Karpas-422 (cell line): ENCODE results near the gene ARHGEF28. TPM values are rescaled to one million over a fixed set of nuclear protein-coding genes. Genes with fewer than 3 reads are reported as not detected.

Source experiments
- DNase-seq: peaks from one replicate; pipeline ENCODE4 v3.0.0-alpha.2; 2015
- H2AFZ ChIP-seq: fragments of 200-600 bp; sonication (generic); 2 replicates; pipeline ENCODE4 v1.6.1; 2014; ENCODE audit warnings: antibody characterized with exemption, low read length, mixed read lengths
- H3K27ac ChIP-seq: fragments of 200-600 bp; sonication (generic); 2 replicates; pipeline ENCODE4 v1.5.1; 2014; ENCODE audit warnings: mild to moderate bottlenecking, low read length, moderate library complexity
- H3K27me3 ChIP-seq: fragments of 200-600 bp; sonication (generic); 2 replicates; pipeline ENCODE4 v1.6.1; 2014; ENCODE audit warnings: low read length, mixed read lengths
- H3K36me3 ChIP-seq: fragments of 200-600 bp; sonication (generic); 2 replicates; pipeline ENCODE4 v1.6.1; 2014; ENCODE audit warnings: low read length, mixed read lengths; ENCODE audit not compliant: insufficient read depth
- H3K4me1 ChIP-seq: fragments of 200-600 bp; sonication (generic); 2 replicates; pipeline ENCODE4 v1.6.1; 2014; ENCODE audit warnings: mild to moderate bottlenecking, low read length, mixed read lengths
- H3K4me2 ChIP-seq: fragments of 200-600 bp; sonication (generic); 2 replicates; pipeline ENCODE4 v1.6.1; 2014; ENCODE audit warnings: low read length, low read depth, mild to moderate bottlenecking; ENCODE audit not compliant: poor library complexity, severe bottlenecking
- H3K4me3 ChIP-seq: fragments of 200-600 bp; sonication (generic); 2 replicates; pipeline ENCODE4 v1.5.1; 2014; ENCODE audit warnings: mild to moderate bottlenecking, antibody characterized with exemption, low read length, mixed read lengths
- H3K79me2 ChIP-seq: fragments of 200-600 bp; sonication (generic); 2 replicates; pipeline ENCODE4 v1.6.1; 2014; ENCODE audit warnings: mild to moderate bottlenecking, low read length, mixed read lengths
- H3K9ac ChIP-seq: fragments of 200-600 bp; sonication (generic); 2 replicates; pipeline ENCODE4 v1.6.0; 2014; ENCODE audit warnings: low read length
- H3K9me2 ChIP-seq: fragments of 200-600 bp; sonication (generic), shearing (Covaris generic); replicated peaks from 2 replicates; pipeline ENCODE4 v1.6.0; 2014; ENCODE audit warnings: mild to moderate bottlenecking, low read length, moderate library complexity; ENCODE audit not compliant: insufficient read depth
- H3K9me3 ChIP-seq: fragments of 300-700, 200-600 bp; sonication (generic); 2 replicates; pipeline ENCODE4 v1.6.1; 2014; ENCODE audit warnings: low read length, mixed read lengths
- H4K20me1 ChIP-seq: fragments of 200-600 bp; sonication (generic); 2 replicates; pipeline ENCODE4 v1.6.1; 2014; ENCODE audit warnings: mild to moderate bottlenecking, antibody characterized with exemption, low read length, low read depth; ENCODE audit not compliant: insufficient read depth
- total RNA-seq: library from RNA; depleted of rRNA; stranded (reverse); fragments of >200 nt; shearing (Covaris generic); gene quantifications from 2 replicates; pipeline ENCODE4 v1.2.3, GENCODE V29; 2014; ENCODE audit warnings: low replicate concordance

ARHGEF28 gene
- total RNA-seq, 1 experiment from 2014 or later: not detected

DNA sequence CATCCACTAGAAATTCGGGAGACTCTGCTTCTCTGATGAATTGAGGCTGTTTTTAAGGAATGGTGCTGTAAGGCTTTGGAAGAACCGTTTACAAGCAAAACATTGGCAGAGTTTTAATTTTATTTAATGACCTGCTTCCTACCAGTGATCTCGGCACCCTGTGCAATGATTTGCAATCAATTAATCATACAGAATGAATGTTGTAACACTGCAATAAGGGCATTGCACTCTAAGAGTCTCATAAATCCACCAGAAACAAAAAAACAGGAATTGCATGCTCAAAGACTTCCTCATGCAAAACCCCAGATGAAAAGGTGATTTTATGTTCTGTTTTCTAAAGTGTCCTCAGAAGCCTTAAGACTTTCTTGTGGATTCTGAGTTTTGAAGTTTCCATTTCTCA is 295.7 kb downstream of the ARHGEF28 start:
- no peaks in the 10 kb centered on the region for H3K79me2 ChIP-seq
- no peaks in the 10 kb centered on the region for H3K9me2 ChIP-seq
- H3K27me3 ChIP-seq: no peaks in the 10 kb centered on the region
- H2AFZ ChIP-seq: no peak overlapping the region
- H3K4me1 ChIP-seq: no peaks in the 10 kb centered on the region
- H4K20me1 ChIP-seq: no peaks in the 10 kb centered on the region
- no peak overlapping the region for H3K27ac ChIP-seq
- no peak overlapping the region for H3K4me3 ChIP-seq
- no peak overlapping the region for H3K4me2 ChIP-seq
- H3K36me3 ChIP-seq: no peaks in the 10 kb centered on the region
- no peak overlapping the region for H3K9ac ChIP-seq
- DNase-seq: no peak
- H3K9me3 ChIP-seq: no peaks in the 10 kb centered on the region

GRCh38 chr5:73922224-73922623 is 296.2 kb downstream of the ARHGEF28 start:
- H3K36me3 ChIP-seq: no peaks in the 10 kb centered on the region
- H3K27ac ChIP-seq: no peak overlapping the region
- H3K27me3 ChIP-seq: no peaks in the 10 kb centered on the region
- H3K79me2 ChIP-seq: no peaks in the 10 kb centered on the region
- no peak overlapping the region for H3K9ac ChIP-seq
- no peak overlapping the region for H3K4me3 ChIP-seq
- H4K20me1 ChIP-seq: no peaks in the 10 kb centered on the region
- no peak for DNase-seq
- no peaks in the 10 kb centered on the region for H3K9me3 ChIP-seq
- no peaks in the 10 kb centered on the region for H3K9me2 ChIP-seq
- H3K4me1 ChIP-seq: no peaks in the 10 kb centered on the region
- H3K4me2 ChIP-seq: no peak overlapping the region
- no peak overlapping the region for H2AFZ ChIP-seq

DNA sequence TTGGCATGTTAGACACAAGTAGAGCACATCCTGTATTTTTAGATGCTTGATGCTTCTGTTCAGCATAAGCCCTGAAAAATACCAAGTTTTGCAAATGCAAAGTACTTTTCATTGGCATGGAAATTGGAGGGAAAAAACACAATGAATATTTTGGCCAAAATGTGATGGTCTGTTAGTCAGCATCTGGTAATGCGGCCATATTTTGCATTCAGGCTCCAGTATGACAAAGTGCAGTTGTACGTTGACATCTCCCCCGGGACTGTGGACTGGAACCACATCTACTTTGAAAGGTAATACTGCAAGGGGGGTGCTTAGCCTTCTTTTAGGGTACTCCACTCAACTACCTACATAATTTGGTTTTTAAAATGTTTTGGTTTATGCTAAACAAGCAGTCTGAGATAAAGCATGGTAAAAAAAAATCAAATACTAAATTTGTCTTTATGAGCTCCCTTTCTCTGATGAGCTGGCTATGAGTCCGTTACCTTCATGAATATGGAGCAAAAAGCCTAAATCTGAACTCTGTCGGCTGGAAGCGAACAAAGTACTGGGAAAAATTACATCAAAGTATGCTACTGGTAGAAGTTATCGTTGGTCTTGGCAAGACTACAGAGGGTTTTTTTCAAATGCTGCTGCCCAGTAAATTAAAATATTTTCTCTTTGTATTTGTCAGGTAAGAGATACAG is 297.0 kb downstream of the ARHGEF28 start:
- Histone ChIP-seq H2AFZ (no peak overlapping the region), H4K20me1 (no peaks in the 10 kb centered on the region), H3K4me2 (no peak overlapping the region), H3K9me3 (no peaks in the 10 kb centered on the region), H3K9me2 (no peaks in the 10 kb centered on the region), H3K36me3 (no peaks in the 10 kb centered on the region), H3K4me1 (no peaks in the 10 kb centered on the region), H3K4me3 (no peak overlapping the region), H3K27ac (no peak overlapping the region), H3K9ac (no peak overlapping the region), H3K27me3 (no peaks in the 10 kb centered on the region), H3K79me2 (no peaks in the 10 kb centered on the region)
- DNase-seq: no peak

DNA sequence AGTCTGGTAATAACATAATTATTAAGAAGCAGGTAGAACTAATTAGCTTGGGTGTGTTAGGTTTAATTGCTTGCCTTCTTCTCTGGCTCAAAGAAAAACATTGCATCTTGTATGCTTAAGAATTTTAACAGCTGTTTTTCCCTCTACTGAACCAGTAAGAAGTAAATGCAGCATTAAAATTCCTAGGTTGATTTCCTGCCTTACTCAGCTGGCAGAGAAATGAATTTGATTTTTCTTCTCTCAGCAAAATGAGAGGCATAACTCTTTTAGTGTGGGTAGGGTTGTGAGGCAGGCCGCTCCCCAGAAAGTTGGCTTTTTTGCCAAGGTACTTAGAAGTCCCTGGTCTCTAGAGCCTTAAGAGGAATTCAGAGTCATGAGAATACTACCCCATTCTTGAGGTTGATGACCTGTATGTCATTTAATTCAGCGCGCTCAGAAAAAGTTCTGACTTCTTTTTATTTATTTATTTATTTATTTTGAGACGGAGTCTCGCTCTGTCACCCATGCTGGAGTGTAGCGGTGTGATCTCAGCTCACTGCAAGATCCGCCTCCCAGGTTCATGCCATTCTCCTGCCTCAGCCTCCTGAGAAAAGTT is 302.6 kb downstream of the ARHGEF28 start:
- H3K9me3 ChIP-seq: no peaks in the 10 kb centered on the region
- no peak overlapping the region for H3K27ac ChIP-seq
- no peaks in the 10 kb centered on the region for H3K9me2 ChIP-seq
- H3K4me2 ChIP-seq: no peak overlapping the region
- no peak overlapping the region for H3K9ac ChIP-seq
- no peak for DNase-seq
- no peak overlapping the region for H2AFZ ChIP-seq
- H3K36me3 ChIP-seq: no peaks in the 10 kb centered on the region
- H4K20me1 ChIP-seq: no peaks in the 10 kb centered on the region
- H3K4me3 ChIP-seq: no peak overlapping the region
- H3K4me1 ChIP-seq: no peaks in the 10 kb centered on the region
- no peaks in the 10 kb centered on the region for H3K27me3 ChIP-seq
- no peaks in the 10 kb centered on the region for H3K79me2 ChIP-seq

DNA sequence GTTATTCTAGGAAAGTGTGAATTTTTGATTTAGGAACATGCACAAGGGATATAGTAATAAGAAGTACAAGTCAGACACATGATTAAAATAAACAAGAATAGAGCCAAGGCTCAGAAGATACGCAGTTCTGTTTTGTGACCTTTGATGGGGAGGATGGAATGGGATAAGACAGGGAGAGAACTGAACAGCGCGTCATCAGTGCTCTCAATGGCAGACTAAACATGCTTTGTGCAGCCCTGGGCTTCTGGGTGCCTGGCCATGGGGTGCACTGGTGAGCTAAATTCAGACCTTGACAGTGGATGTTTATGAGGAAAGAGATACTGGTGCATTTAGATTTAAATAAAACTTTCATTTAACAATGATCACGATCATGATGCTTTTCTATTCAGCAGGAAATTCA is 309.7 kb downstream of the ARHGEF28 start:
- no peak for DNase-seq
- Histone ChIP-seq H3K27me3 (no peaks in the 10 kb centered on the region), H3K27ac (no peak overlapping the region), H3K4me2 (no peak overlapping the region), H3K9me3 (no peaks in the 10 kb centered on the region), H3K4me1 (no peaks in the 10 kb centered on the region), H3K4me3 (no peak overlapping the region), H3K9ac (no peak overlapping the region), H2AFZ (no peak overlapping the region), H3K9me2 (no peaks in the 10 kb centered on the region), H3K36me3 (no peaks in the 10 kb centered on the region), H3K79me2 (no peaks in the 10 kb centered on the region), H4K20me1 (no peaks in the 10 kb centered on the region)

DNA sequence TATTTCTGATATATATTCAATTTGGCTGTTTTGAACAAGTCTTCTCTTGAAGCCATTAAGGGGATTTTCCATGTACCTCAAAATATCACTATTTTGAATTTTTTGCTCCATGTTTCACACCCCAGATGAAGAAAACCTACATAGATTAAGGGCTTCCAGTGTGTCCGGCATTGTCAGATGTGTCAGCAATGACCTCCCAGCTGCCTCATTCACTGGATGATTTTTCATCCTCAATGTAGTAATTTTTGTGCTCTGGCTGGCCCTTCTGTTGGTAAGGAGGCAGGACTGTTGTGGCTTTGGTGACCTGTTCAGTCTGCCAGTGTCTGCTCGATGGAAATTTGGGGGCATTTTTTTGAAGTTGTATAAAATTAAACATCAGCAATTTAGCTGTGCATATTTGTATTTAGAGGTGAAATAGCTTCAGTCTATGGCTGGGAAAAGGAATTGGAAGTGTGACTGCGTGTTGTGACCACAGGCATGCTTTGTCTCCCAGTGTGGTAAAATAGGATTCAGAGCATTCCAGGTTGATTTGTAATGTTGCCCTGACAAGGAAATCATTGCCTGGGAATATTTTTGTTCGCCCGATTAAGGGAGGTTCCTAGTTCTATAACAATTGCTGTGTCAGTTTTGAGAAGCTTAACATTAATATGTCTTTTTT is 312.4 kb downstream of the ARHGEF28 start:
- H3K79me2 ChIP-seq: no peaks in the 10 kb centered on the region
- H3K9me3 ChIP-seq: no peaks in the 10 kb centered on the region
- H3K36me3 ChIP-seq: no peaks in the 10 kb centered on the region
- no peak overlapping the region for H3K9ac ChIP-seq
- no peak overlapping the region for H3K4me2 ChIP-seq
- no peak overlapping the region for H3K4me3 ChIP-seq
- no peaks in the 10 kb centered on the region for H3K27me3 ChIP-seq
- DNase-seq: no peak
- no peak overlapping the region for H2AFZ ChIP-seq
- H3K9me2 ChIP-seq: no peaks in the 10 kb centered on the region
- no peaks in the 10 kb centered on the region for H3K4me1 ChIP-seq
- no peaks in the 10 kb centered on the region for H4K20me1 ChIP-seq
- no peak overlapping the region for H3K27ac ChIP-seq

DNA sequence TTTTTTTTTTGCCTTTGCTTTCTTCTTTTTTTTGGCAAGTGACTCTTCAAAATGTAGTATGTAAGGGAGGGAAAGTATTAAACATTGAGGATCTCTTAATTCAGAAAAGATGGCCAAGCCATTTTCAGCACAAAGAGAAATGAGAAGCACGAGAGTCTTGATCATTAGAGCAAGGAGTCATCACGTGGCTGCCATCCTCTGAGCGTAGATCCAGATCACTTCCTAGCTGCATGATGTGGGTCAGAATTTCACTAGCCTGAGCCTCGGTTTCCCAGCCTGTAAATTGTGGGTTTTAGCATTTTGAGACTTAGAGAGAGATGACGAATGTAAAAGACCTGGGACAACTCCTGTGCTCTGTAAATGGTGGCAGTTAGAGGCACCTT is 312.9 kb downstream of the ARHGEF28 start:
- no peaks in the 10 kb centered on the region for H3K36me3 ChIP-seq
- H3K4me3 ChIP-seq: no peak overlapping the region
- no peaks in the 10 kb centered on the region for H3K9me2 ChIP-seq
- H3K27ac ChIP-seq: no peak overlapping the region
- H2AFZ ChIP-seq: no peak overlapping the region
- H3K9me3 ChIP-seq: no peaks in the 10 kb centered on the region
- no peaks in the 10 kb centered on the region for H3K27me3 ChIP-seq
- no peaks in the 10 kb centered on the region for H3K79me2 ChIP-seq
- no peaks in the 10 kb centered on the region for H3K4me1 ChIP-seq
- H3K4me2 ChIP-seq: no peak overlapping the region
- DNase-seq: no peak
- H4K20me1 ChIP-seq: no peaks in the 10 kb centered on the region
- H3K9ac ChIP-seq: no peak overlapping the region

DNA sequence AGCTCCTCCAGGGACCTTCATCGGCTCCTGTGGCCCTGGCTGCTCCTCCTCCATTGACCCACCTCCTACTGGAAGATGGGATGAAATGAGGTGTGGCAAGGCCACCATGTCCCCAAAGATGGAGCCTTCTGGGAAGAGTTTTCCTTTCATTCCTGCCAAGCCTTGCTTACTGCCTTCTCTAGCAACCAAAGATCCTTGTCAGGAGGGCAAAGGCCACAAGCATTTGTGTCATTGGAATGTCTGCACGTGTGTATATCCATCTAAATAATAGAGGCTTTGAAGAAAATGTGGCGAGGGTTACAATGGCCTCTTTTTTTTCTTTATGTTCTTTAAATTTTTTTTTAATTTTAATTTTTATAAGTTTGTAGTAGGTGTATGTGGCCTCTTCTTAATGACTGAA is 313.6 kb downstream of the ARHGEF28 start:
- Histone ChIP-seq H3K27ac (no peak overlapping the region), H3K4me1 (no peaks in the 10 kb centered on the region), H3K9me2 (no peaks in the 10 kb centered on the region), H4K20me1 (no peaks in the 10 kb centered on the region), H3K27me3 (no peaks in the 10 kb centered on the region), H3K79me2 (no peaks in the 10 kb centered on the region), H3K9ac (no peak overlapping the region), H3K4me2 (no peak overlapping the region), H3K4me3 (no peak overlapping the region), H2AFZ (no peak overlapping the region), H3K9me3 (no peaks in the 10 kb centered on the region), H3K36me3 (no peaks in the 10 kb centered on the region)
- DNase-seq: no peak
